BLaER1 treated with 17β-estradiol and CSF1 and Interleukin-3, amounts not matched to agents 10 nM and 100 nM (cell line): Measurements from ENCODE around the gene ALS2CL.

Experiments used
- H3K27ac ChIP-seq, 11 experiments: shearing (Covaris generic); formaldehyde crosslinking; 2 replicates each; pipeline ENCODE4 v1.8.1; 2022
- H3K27me3 ChIP-seq, 11 experiments: shearing (Covaris generic); formaldehyde crosslinking; 2 replicates each; pipeline ENCODE4 v1.8.1; 2022
- H3K36me3 ChIP-seq, 11 experiments: shearing (Covaris generic); formaldehyde crosslinking; 2 replicates each; pipeline ENCODE4 v1.8.1; 2022
- H3K4me1 ChIP-seq, 10 experiments: shearing (Covaris generic); formaldehyde crosslinking; 2 replicates each; pipeline ENCODE4 v1.8.1; 2022
- H3K4me2 ChIP-seq, 11 experiments: shearing (Covaris generic); formaldehyde crosslinking; 2 replicates each; pipeline ENCODE4 v1.8.1; 2022
- H3K4me3 ChIP-seq, 10 experiments: shearing (Covaris generic); formaldehyde crosslinking; 2 replicates each; pipeline ENCODE4 v1.8.1; 2022
- H3K9ac ChIP-seq, 11 experiments: shearing (Covaris generic); formaldehyde crosslinking; 2 replicates each; pipeline ENCODE4 v1.8.1; 2022
- H3K9me3 ChIP-seq, 11 experiments: shearing (Covaris generic); formaldehyde crosslinking; replicated peaks in 1 of 11; 2 replicates each; pipeline ENCODE4 v1.8.1; 2022
- H4K20me1 ChIP-seq, 11 experiments: shearing (Covaris generic); formaldehyde crosslinking; 2 replicates each; pipeline ENCODE4 v1.8.1; 2022
- Cebpa-rat ChIP-seq, 11 experiments: shearing (Covaris generic); IDR thresholded peaks; 2 replicates each; pipeline ENCODE4 v1.8.1; 2022

Gene ALS2CL

DNA sequence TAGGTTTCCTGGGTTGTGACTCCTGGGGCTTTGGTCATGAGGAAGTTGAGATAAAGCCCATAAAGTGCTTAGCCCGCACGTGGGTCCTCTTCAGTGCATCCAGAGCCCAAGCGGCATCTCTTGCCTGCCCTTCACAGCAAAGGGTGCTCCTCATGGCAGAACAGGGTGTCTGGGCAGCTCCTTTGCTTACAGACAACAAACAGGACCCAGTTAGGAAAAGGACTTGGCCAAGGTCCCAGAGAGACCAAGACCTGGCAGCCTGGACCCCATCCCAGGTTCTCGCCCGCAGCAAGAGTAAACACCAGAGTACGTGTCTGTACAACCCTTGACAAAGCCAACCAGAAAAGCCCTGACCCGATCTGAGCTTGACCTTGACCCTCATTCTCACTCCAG lies 27.0 kb downstream of the ALS2CL start:
- H3K4me2 ChIP-seq = no peak overlapping the region
- no peaks in the 10 kb centered on the region for H3K9me3 ChIP-seq
- no peak for TF ChIP-seq Cebpa-rat (IDR thresholded peaks at IDR 0.05)
- H3K4me3 ChIP-seq = no peak overlapping the region
- H3K27ac ChIP-seq = no peak overlapping the region
- H4K20me1 ChIP-seq = no peaks in the 10 kb centered on the region
- H3K9ac ChIP-seq = no peak overlapping the region
- H3K36me3 ChIP-seq = no peaks in the 10 kb centered on the region
- H3K27me3 ChIP-seq = no peaks in the 10 kb centered on the region
- H3K4me1 ChIP-seq = peaks cover 0 to 18% (median 12%) of the 10 kb centered on the region in 10 experiments; a peak in 13 of 20 replicates

DNA sequence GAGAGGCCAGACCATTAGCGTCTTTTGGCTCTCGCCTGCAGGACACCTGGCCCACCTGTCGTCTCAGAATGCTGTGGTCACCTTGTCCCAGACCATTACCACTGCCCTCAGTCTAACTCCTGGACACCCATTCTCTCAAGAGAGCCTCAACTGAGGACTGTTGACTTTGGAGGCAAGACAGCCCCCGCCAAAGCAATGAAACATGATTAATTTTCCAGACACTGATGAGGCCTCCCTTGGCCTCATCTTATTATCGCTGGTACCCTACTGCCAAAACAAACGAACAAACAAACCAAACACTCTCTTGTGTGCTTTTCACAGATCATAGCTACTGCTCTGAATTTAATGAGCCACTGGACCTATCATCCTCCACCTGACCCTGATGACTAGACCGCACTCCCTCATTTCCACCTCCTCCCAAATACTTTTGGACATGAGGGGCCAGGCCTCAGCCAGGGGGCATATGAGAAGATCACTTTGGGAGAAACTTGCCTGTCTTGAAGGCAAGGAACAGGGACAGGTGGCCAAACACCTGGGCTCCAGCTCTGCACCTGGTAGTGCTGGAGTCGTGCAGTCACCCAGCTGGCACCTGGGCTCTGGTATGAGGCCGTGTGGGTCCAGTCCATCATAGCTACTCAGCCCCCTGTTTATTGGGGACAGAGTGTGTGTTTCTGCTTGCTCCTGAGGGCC lies 27.6 kb downstream of the ALS2CL start:
- Histone ChIP-seq H3K9ac (no peak overlapping the region), H4K20me1 (no peaks in the 10 kb centered on the region), H3K9me3 (no peaks in the 10 kb centered on the region), H3K4me2 (no peak overlapping the region), H3K4me1 (peaks cover 2 to 18% (median 12%) of the 10 kb centered on the region in 10 experiments; a peak in 19 of 20 replicates), H3K27ac (no peak overlapping the region), H3K27me3 (no peaks in the 10 kb centered on the region), H3K36me3 (no peaks in the 10 kb centered on the region), H3K4me3 (no peak overlapping the region)
- TF ChIP-seq Cebpa-rat (IDR thresholded peaks at IDR 0.05) = no peak

DNA sequence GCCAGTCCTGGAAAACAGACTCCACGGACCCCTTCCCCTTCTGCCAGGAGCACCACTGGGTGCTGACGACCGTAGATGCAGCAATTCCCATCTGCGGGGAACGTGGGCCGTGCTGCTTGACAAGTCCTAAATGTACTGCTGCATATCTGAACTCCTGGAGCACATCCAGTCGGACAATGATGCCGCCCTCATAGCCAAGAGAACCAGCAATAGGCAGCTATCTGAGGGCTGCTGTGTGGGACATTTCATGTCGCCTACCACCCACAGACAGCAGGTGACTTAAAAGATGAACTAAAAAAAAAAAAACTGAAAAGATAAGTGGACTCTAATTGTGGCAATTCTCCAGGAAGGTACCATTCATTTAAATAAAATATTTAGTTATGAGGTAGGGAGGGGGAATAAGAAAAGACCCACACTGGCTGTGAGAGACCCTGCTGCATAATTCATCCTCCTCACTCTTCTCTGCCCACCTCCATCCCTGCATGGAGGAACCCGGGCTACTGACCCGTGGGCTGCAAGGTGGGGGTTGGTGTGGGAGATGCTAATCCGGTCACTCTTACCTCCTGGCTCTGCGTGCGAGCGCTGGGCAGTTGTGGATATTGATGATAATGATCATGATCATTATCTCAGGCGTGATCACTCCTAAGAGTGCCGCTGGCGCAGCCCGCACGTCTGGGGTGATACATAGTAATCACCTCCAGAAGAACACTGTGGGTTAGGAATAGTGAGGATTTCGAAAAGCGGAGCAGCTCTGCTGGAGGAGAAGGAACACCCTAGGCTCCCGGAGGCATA lies 28.3 kb downstream of the ALS2CL start:
- no peak overlapping the region for H3K27ac ChIP-seq
- TF ChIP-seq Cebpa-rat (IDR thresholded peaks at IDR 0.05) = no peak
- peaks cover 8 to 19% (median 15%) of the 10 kb centered on the region in 10 experiments; a peak in 19 of 20 replicates for H3K4me1 ChIP-seq
- no peaks in the 10 kb centered on the region for H3K9me3 ChIP-seq
- no peak overlapping the region for H3K4me3 ChIP-seq
- H3K4me2 ChIP-seq = no peak overlapping the region
- no peaks in the 10 kb centered on the region for H3K27me3 ChIP-seq
- H4K20me1 ChIP-seq = no peaks in the 10 kb centered on the region; a peak in 1 of 22 replicates
- no peaks in the 10 kb centered on the region for H3K36me3 ChIP-seq
- H3K9ac ChIP-seq = no peak overlapping the region

DNA sequence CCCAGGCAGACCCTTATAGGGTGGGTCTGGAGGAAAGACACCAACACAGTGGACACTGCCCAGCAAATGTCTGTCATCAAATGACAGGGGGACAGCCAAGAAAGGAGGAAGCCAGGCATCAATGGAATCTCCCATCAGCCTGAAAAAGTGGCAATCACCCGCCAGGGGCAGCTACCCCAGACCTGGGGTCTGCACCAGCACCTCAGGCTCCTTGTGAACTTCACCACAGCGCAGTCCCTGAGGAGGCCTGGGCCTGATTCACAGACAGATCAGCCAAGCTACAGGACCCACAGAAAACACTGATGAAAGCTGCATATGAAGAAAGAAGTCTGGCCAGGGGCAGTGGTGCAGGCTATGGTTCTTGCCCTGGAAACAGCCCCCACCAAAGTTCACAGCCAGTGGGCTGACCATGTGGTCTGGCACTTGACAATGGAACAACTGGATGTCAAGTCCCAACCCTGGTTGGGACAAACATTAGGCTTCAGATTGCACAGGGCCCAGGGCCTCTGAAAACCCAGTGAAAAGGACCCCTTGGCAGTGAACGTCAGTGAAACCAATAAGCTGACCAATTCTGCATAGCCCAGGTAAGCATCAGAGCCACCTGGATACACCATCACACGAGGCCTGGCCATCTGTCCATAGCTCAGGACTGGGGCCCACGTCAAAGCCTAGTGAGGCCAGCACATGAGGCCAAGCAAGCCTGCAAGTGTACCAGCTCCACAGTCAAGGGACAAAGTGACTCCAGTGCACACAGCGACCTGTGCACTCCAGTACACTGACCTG lies 29.1 kb downstream of the ALS2CL start:
- no peaks in the 10 kb centered on the region; a peak in 1 of 22 replicates for H3K27me3 ChIP-seq
- H3K4me1 ChIP-seq = peaks cover 16 to 27% (median 22%) of the 10 kb centered on the region in 10 experiments
- H3K4me2 ChIP-seq = no peak overlapping the region
- no peaks in the 10 kb centered on the region for H3K36me3 ChIP-seq
- H3K27ac ChIP-seq = no peak overlapping the region
- H3K9ac ChIP-seq = no peak overlapping the region
- no peaks in the 10 kb centered on the region; a peak in 1 of 22 replicates for H4K20me1 ChIP-seq
- H3K4me3 ChIP-seq = no peak overlapping the region
- no peaks in the 10 kb centered on the region for H3K9me3 ChIP-seq
- no peak for TF ChIP-seq Cebpa-rat (IDR thresholded peaks at IDR 0.05)

DNA sequence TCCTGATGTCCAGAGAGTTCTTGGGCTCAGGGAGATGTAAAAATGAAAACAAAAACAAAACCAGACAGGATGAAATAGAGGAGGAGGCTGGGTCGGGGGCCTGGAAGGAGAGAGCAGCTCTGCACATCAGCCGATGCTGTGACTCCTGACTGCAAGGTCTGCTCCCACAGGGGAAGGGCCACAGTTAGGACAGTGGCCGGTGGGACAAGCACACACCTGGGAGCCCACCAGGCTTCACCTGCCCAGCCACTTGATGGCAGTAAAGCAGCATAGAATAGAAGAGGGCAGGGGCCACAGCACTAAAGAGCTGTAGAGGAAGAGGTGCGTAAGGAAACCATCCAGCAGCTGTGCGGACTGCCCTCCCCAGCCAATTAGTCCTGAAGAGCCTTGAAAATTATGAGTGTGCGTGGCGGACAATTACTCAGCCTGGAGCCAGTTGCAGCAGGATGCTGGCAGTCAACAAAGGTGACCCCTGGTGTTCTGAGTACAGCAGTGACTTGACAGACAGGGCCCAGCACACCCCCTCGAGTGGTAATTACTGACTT lies 29.8 kb downstream of the ALS2CL start:
- Histone ChIP-seq H3K36me3 (no peaks in the 10 kb centered on the region), H3K9me3 (no peaks in the 10 kb centered on the region), H3K27ac (no peak overlapping the region), H3K4me3 (no peak overlapping the region), H4K20me1 (no peaks in the 10 kb centered on the region; a peak in 1 of 22 replicates), H3K4me1 (peaks cover 17 to 34% (median 27%) of the 10 kb centered on the region in 10 experiments), H3K27me3 (no peaks in the 10 kb centered on the region; a peak in 1 of 22 replicates), H3K4me2 (peak overlapping the region in 1 of 11 experiments; percentile 5; a peak in 1 of 22 replicates), H3K9ac (no peak overlapping the region)
- TF ChIP-seq Cebpa-rat (IDR thresholded peaks at IDR 0.05) = no peak

DNA sequence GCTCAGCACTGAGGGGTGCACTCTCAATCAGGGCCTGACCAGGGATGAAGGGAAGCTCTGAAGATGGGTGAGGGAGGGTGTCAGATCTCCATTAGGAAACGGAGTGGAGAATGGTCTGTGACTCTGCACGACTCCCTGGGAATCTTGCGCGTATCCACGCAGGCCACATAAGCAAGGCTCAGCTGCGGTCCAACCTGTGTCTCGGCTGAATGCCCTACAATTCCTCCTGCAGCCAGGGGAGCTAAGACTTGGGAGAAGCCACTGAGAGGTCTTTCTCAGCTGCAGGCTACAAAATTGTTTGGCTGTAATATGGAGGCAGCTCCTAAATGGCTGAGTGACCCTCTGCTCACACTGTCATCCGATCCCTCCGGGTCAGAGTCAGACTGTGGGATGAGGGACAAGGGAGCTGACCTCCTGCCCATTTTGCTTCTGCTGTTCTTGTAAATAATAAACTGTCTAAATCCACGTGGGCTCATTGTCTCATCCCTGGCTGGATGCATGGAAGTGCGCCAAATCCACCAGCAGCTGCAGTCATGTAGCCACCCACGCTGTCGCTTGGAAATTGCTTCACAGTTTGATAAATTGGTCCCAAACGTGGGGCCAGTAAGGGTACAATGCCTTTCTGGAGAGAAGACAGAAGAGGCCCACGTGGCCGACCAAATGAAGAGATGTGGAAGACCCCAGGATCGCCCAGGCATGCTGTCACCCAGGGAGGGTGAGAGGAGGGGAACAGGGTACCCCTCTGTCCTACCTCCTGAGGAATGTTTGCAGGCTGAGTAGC lies 30.5 kb downstream of the ALS2CL start:
- Histone ChIP-seq H3K9ac (no peak overlapping the region), H3K4me3 (no peak overlapping the region), H3K9me3 (no peaks in the 10 kb centered on the region), H3K27me3 (no peaks in the 10 kb centered on the region; a peak in 1 of 22 replicates), H3K36me3 (no peaks in the 10 kb centered on the region), H3K4me2 (peak overlapping the region in 1 of 11 experiments; percentile 5; a peak in 1 of 22 replicates), H3K4me1 (peaks cover 18 to 39% (median 32%) of the 10 kb centered on the region in 10 experiments), H3K27ac (no peak overlapping the region), H4K20me1 (no peaks in the 10 kb centered on the region; a peak in 1 of 22 replicates)
- TF ChIP-seq Cebpa-rat (IDR thresholded peaks at IDR 0.05) = no peak

DNA sequence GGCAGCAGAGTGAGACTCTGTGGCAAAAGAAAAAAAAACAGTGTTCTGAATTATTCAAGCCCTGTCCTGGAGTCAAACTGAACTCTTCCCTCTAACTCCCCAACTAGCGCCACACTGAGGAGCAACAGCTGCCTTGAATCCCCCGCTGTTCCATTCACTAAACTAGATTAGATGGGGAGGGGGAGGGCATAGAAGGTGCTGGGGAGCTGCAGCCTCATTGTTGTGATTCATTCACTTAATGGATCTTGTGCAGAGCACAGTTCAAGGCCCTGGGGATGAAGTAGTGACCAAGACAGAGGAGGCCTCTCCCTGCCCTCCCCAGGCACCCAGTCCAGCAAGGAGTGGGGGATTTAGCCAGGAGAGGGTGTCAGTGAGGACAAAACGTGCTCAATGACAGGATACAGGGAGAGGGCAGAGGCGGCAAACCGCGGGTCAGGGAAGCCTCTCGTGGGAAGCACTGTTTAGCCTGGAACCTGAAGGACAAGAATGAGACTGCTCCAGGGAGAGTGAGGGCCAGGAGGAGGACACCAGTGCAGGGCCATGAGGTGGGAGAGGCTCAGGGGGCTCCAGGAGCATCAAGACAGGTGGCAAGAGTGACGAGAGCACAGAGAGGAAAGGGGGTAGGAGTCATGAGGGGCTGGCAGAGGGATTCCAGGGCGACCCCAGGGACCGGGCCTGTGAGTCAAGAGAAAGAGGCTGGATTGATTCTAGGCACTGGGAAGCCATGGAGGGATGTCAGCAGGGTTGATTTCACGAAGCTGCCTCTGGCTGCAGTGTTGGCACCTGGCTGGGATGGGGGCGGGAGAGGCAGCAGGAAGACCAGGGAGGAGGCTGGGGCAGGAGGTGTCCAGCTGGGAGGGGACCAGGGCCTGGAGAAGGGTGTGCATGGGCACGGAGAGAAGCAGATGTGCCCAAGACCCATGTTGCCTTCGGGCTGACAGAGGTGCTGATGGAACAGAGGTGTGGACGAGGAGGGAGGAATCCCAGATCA lies 31.4 kb downstream of the ALS2CL start:
- Histone ChIP-seq H3K9ac (no peak overlapping the region), H3K27me3 (no peaks in the 10 kb centered on the region; a peak in 1 of 22 replicates), H3K4me2 (no peak overlapping the region), H4K20me1 (no peaks in the 10 kb centered on the region; a peak in 1 of 22 replicates), H3K27ac (no peak overlapping the region), H3K4me3 (no peak overlapping the region), H3K4me1 (peaks cover 24 to 45% (median 37%) of the 10 kb centered on the region in 10 experiments), H3K36me3 (no peaks in the 10 kb centered on the region), H3K9me3 (no peaks in the 10 kb centered on the region)
- TF ChIP-seq Cebpa-rat (IDR thresholded peaks at IDR 0.05) = no peak
